ENCODE measurements around the gene CSF1R. TPM values are rescaled to one million over a fixed set of nuclear protein-coding genes. Genes with fewer than 3 reads are reported as not detected.

Gene CSF1R
- total RNA-seq, 1 donor from 2014 or later, result not detected

DNA sequence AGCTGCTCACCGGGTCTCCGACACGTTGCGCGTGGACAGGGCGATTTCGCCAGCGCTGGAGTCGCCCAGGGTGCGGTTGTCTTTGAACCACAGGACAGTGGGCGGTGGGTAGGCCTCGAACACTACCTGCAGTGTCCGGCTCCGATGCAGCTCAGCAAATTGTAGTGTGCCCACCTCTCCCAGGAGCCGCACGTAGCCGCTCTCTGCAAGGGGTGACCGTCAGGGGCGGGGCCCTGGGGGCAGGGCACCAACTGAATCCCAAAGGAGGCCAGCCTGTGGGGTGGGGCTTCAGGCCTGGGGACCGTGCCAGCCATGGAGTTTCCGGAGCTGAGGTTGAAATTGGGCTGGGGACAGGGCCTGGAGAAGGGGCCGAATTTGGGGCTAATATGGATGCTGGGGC, 46.4 kb upstream of the CSF1R start:
- no peak for DNase-seq
- TF ChIP-seq, protein P1, sequence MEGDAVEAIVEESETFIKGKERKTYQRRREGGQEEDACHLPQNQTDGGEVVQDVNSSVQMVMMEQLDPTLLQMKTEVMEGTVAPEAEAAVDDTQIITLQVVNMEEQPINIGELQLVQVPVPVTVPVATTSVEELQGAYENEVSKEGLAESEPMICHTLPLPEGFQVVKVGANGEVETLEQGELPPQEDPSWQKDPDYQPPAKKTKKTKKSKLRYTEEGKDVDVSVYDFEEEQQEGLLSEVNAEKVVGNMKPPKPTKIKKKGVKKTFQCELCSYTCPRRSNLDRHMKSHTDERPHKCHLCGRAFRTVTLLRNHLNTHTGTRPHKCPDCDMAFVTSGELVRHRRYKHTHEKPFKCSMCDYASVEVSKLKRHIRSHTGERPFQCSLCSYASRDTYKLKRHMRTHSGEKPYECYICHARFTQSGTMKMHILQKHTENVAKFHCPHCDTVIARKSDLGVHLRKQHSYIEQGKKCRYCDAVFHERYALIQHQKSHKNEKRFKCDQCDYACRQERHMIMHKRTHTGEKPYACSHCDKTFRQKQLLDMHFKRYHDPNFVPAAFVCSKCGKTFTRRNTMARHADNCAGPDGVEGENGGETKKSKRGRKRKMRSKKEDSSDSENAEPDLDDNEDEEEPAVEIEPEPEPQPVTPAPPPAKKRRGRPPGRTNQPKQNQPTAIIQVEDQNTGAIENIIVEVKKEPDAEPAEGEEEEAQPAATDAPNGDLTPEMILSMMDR (IDR thresholded peaks at IDR 0.05; ENCODE audit: partially characterized antibody, unreplicated experiment), result no peak
- Mint-ChIP-seq H3K36me3 (ENCODE audit: unreplicated experiment) (no peaks in the 10 kb centered on the region), H3K27me3 (ENCODE audit: unreplicated experiment) (peaks cover 17% of the 10 kb centered on the region), H3K9me3 (ENCODE audit: unreplicated experiment) (peaks cover 4% of the 10 kb centered on the region), H3K27ac (ENCODE audit: unreplicated experiment) (no peak overlapping the region), H3K4me1 (ENCODE audit: low read depth, unreplicated experiment) (peaks cover 3% of the 10 kb centered on the region), H3K4me3 (ENCODE audit: unreplicated experiment) (no peak overlapping the region)

DNA sequence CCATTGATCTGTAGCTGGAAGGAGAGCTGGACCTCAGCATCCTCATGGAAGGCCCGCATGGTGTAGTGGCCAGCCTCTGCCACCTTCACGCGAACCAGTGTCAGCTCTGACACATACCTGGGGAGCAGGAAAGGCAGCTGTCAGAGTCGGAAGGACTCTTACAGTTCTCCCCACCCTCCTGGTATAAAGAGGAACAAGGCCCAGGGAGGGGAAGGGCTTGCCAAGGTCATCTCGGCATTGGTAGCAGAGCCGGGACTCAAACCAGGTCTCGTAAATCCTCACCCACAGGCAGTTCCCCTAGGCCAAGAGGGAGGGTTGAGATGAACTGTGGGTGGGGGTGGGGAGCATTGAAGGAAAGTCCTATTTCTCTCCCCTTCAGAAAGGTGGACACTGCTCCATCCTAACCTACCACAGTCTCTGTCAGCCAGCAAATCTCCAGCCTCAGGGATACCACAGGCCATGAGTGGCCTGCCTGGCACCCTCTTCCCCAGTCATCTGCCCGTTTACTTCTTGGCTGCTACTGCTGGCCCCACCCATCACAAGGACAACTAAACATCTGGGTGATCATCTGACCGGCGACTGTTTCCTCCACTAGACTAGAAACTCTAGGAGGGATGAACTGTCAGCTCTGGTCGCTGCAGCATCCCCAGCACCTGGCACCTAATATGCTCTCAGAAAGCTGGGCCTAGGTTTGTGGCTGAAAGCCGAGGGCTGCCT, 45.8 kb upstream of the CSF1R start:
- TF ChIP-seq, protein P1 (IDR thresholded peaks at IDR 0.05; ENCODE audit: partially characterized antibody, unreplicated experiment), result no peak
- no peaks in the 10 kb centered on the region for H3K36me3 Mint-ChIP-seq (ENCODE audit: unreplicated experiment)
- no peak overlapping the region for H3K27ac Mint-ChIP-seq (ENCODE audit: unreplicated experiment)
- no peak for DNase-seq
- peaks cover 3% of the 10 kb centered on the region for H3K4me1 Mint-ChIP-seq (ENCODE audit: low read depth, unreplicated experiment)
- peaks cover 16% of the 10 kb centered on the region for H3K27me3 Mint-ChIP-seq (ENCODE audit: unreplicated experiment)
- no peak overlapping the region for H3K4me3 Mint-ChIP-seq (ENCODE audit: unreplicated experiment)
- peaks cover 3% of the 10 kb centered on the region for H3K9me3 Mint-ChIP-seq (ENCODE audit: unreplicated experiment)

DNA sequence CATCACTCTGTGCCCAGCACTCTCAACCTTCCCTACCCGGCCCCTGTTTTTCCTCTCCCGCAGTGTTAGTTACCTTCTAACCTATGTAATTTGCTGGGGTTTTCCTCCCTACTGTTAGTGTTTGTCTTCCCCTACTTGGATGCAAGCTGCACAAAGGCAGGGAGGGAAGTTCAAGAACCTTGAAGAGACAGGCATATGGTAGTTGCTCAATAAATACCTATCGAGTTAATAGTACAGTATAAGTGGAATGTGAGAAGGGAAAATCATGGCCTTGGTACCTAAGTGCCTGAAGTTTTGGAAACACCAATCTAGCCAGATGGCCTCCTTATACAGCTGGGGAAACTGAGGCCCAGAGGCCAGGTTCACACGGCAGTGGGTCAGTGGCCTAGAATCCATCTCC, 45.1 kb upstream of the CSF1R start:
- peaks cover 15% of the 10 kb centered on the region for H3K27me3 Mint-ChIP-seq (ENCODE audit: unreplicated experiment)

DNA sequence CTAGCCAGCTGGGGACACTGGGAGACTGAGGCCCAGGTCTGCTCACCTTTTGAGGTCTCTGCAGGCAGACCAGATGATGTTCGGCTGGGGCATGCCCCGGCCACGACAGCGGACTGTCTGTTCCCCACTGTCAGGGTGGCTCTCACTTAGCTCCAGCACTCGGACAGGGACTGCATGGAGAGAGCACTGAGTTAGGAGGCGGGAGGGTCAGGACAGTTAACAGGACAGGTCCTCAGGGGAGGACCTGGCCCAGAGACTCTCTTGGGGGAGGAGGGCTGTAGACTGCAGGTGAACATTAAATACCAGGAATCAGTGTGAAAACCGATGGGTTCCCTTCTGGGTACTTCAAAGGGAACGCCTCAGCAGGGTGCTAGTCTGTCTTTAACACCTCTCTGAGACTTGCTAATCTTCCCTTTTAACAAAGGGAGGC, 44.2 kb upstream of the CSF1R start:
- no peak overlapping the region for H3K4me3 Mint-ChIP-seq (ENCODE audit: unreplicated experiment)
- H3K9me3 Mint-ChIP-seq (ENCODE audit: unreplicated experiment), result peaks cover 5% of the 10 kb centered on the region
- no peak for DNase-seq
- H3K27ac Mint-ChIP-seq (ENCODE audit: unreplicated experiment), result no peak overlapping the region
- H3K36me3 Mint-ChIP-seq (ENCODE audit: unreplicated experiment), result no peaks in the 10 kb centered on the region
- H3K27me3 Mint-ChIP-seq (ENCODE audit: unreplicated experiment), result peaks cover 12% of the 10 kb centered on the region
- TF ChIP-seq, protein P1 (IDR thresholded peaks at IDR 0.05; ENCODE audit: partially characterized antibody, unreplicated experiment), result no peak
- H3K4me1 Mint-ChIP-seq (ENCODE audit: low read depth, unreplicated experiment), result no peaks in the 10 kb centered on the region

More for the DNA sequence above, 45.1 kb upstream of the CSF1R start:
- H3K36me3 Mint-ChIP-seq (ENCODE audit: unreplicated experiment), result no peaks in the 10 kb centered on the region
- TF ChIP-seq, protein P1 (IDR thresholded peaks at IDR 0.05; ENCODE audit: partially characterized antibody, unreplicated experiment), result no peak
- H3K9me3 Mint-ChIP-seq (ENCODE audit: unreplicated experiment), result peaks cover 4% of the 10 kb centered on the region
- no peak for DNase-seq
- H3K4me1 Mint-ChIP-seq (ENCODE audit: low read depth, unreplicated experiment), result peaks cover 3% of the 10 kb centered on the region
- H3K4me3 Mint-ChIP-seq (ENCODE audit: unreplicated experiment), result no peak overlapping the region
- no peak overlapping the region for H3K27ac Mint-ChIP-seq (ENCODE audit: unreplicated experiment)

DNA sequence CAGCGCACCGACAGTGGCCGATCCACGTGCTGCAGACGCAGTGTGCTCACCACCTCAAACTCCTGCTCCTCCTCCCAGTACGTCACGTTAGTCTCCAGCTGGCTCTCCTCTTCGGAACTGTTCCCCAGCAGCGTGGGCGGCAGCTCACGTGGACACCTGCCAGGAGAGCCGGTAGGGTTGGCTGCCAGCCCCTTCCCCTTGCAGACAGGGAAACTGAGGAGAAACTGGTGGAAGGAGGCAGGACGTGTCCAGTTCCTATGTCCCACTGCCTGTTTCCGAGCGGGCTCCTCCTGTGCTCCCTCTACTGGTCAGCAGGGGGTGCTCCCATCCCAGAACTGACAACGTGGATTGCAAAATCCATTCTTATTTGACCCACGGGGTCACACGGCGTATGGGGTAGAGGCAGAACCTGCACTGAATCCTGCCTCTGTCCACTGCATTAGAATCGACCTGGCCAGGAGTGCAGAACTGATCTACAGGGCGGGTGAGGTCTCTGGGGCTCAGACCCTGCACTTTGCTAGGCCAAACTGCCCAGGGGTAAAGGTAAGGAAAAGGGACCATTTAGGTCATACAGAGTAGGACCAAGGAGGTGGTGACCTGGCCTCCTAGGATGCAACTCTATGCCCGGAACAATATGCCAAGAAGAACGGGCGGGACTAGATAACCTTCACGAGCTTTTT, 43.6 kb upstream of the CSF1R start:
- Mint-ChIP-seq H3K9me3 (ENCODE audit: unreplicated experiment) (peaks cover 5% of the 10 kb centered on the region), H3K27me3 (ENCODE audit: unreplicated experiment) (peaks cover 9% of the 10 kb centered on the region), H3K4me1 (ENCODE audit: low read depth, unreplicated experiment) (no peaks in the 10 kb centered on the region), H3K27ac (ENCODE audit: unreplicated experiment) (peak overlapping the region; percentile 73), H3K36me3 (ENCODE audit: unreplicated experiment) (no peaks in the 10 kb centered on the region), H3K4me3 (ENCODE audit: unreplicated experiment) (no peak overlapping the region)
- DNase-seq, result peak; percentile 84
- TF ChIP-seq, protein P1 (IDR thresholded peaks at IDR 0.05; ENCODE audit: partially characterized antibody, unreplicated experiment), result peak; percentile 89
